NOMO-1 (cell line): ENCODE results near the gene EMX2.
"Not testable (repeated sequence)": the region's sequence is repeated elsewhere in the genome, so short reads cannot be mapped to it uniquely, and the experiment has no call there.

Source experiments
- DNase-seq, 2 experiments: peaks; one replicate each; lab custom pipeline; 2025; ENCODE audit not compliant: unreplicated experiment in 2 of 2; lab: John Stamatoyannopoulos, UW

The EMX2 gene

GRCh38 chr10:117555017-117555416, 12.5 kb downstream of the EMX2 start:
- no peak for DNase-seq

- DNase-seq, result no peak
Measured at GRCh38 chr10:117555863-117556262, 13.3 kb downstream of the EMX2 start.

- DNase-seq, result no peak
Measured at GRCh38 chr10:117556356-117556755, 13.8 kb downstream of the EMX2 start.

- DNase-seq, result no peak
Measured at GRCh38 chr10:117559712-117560111, 17.2 kb downstream of the EMX2 start.

GRCh38 chr10:117560942-117561341, 18.4 kb downstream of the EMX2 start:
- no peak for DNase-seq

GRCh38 chr10:117562220-117562619, 19.7 kb downstream of the EMX2 start:
- DNase-seq, result no peak

- DNase-seq, result no peak
Measured at GRCh38 chr10:117562896-117563737, 20.6 kb downstream of the EMX2 start.

GRCh38 chr10:117563780-117564179, 21.2 kb downstream of the EMX2 start:
- DNase-seq, result no peak

GRCh38 chr10:117565068-117565467, 22.5 kb downstream of the EMX2 start:
- DNase-seq, result no peak

GRCh38 chr10:117568334-117568733, 25.8 kb downstream of the EMX2 start:
- no peak for DNase-seq

GRCh38 chr10:117569610-117570390, 27.3 kb downstream of the EMX2 start:
- DNase-seq, result no peak

- DNase-seq, result no peak
Measured at GRCh38 chr10:117570880-117571279, 28.3 kb downstream of the EMX2 start.

GRCh38 chr10:117574498-117575146, 32.1 kb downstream of the EMX2 start:
- no peak for DNase-seq

- DNase-seq, result no peak
Measured at GRCh38 chr10:117578490-117578889, 35.9 kb downstream of the EMX2 start.

GRCh38 chr10:117578999-117579590, 36.5 kb downstream of the EMX2 start:
- no peak for DNase-seq

- no peak for DNase-seq
Measured at GRCh38 chr10:117581961-117582360, 39.4 kb downstream of the EMX2 start.

GRCh38 chr10:117584831-117585230, 42.3 kb downstream of the EMX2 start:
- not testable (repeated sequence) for DNase-seq

- no peak for DNase-seq
Measured at GRCh38 chr10:117587036-117587435, 44.5 kb downstream of the EMX2 start.

GRCh38 chr10:117590101-117590875, 47.7 kb downstream of the EMX2 start:
- no peak for DNase-seq

GRCh38 chr10:117591043-117591442, 48.5 kb downstream of the EMX2 start:
- DNase-seq, result no peak
